GM23338 (cell line): ENCODE results near the gene SLC25A34. TPM values are rescaled to one million over a fixed set of nuclear protein-coding genes. Genes with fewer than 3 reads are reported as not detected.

Experiments used
- ATAC-seq: fragments of 200-7000 bp; cut with Tn5 transposase; 3 replicates; pipeline ENCODE4 v1.9.1; 2020
- DNase-seq: peaks from one replicate; pipeline ENCODE4 v3.0.0-alpha.2; 2015; ENCODE audit warnings: low spot score
- H2AFZ ChIP-seq: fragments of 200-600 bp; sonication (generic); 2 replicates; pipeline ENCODE4 v1.8.0; 2016; ENCODE audit warnings: antibody characterized with exemption, mild to moderate bottlenecking, moderate library complexity
- H3F3A ChIP-seq: fragments of 200-600 bp; sonication (generic); replicated peaks from 2 replicates; pipeline ENCODE4 v1.8.0; 2017; ENCODE audit warnings: antibody characterized with exemption, mixed run types, low read depth
- H3K27ac ChIP-seq: fragments of 200-600 bp; sonication (generic); 2 replicates; pipeline ENCODE4 v1.6.1; 2016; ENCODE audit warnings: low read depth
- H3K27me3 ChIP-seq: fragments of 200-600 bp; sonication (generic); 2 replicates; pipeline ENCODE4 v1.8.0; 2016; ENCODE audit warnings: mild to moderate bottlenecking, mixed run types, moderate library complexity; ENCODE audit not compliant: insufficient read depth
- H3K36me3 ChIP-seq: fragments of 200-600 bp; sonication (generic); 2 replicates; pipeline ENCODE4 v1.8.0; 2016; ENCODE audit warnings: mild to moderate bottlenecking; ENCODE audit not compliant: insufficient read depth
- H3K4me1 ChIP-seq: fragments of 200-600 bp; sonication (generic); 2 replicates; pipeline ENCODE4 v1.8.0; 2016; ENCODE audit warnings: mild to moderate bottlenecking, moderate library complexity; ENCODE audit not compliant: insufficient read depth
- H3K4me2 ChIP-seq: fragments of 200-600 bp; sonication (generic); 2 replicates; pipeline ENCODE4 v1.7.1; 2017; ENCODE audit warnings: mixed run types
- H3K4me3 ChIP-seq: fragments of 200-600 bp; sonication (generic); 2 replicates; pipeline ENCODE4 v1.6.1; 2016; ENCODE audit warnings: mixed run types
- H3K79me2 ChIP-seq: fragments of 200-600 bp; sonication (generic); replicated peaks from 2 replicates; pipeline ENCODE4 v1.8.0; 2017; ENCODE audit warnings: mild to moderate bottlenecking; ENCODE audit not compliant: insufficient read depth
- H3K9me2 ChIP-seq: fragments of 200-600 bp; sonication (generic); 2 replicates; pipeline ENCODE4 v1.8.0; 2017; ENCODE audit not compliant: insufficient read depth
- H4K20me1 ChIP-seq: fragments of 200-600 bp; sonication (generic); replicated peaks from 2 replicates; pipeline ENCODE4 v1.8.0; 2017; ENCODE audit warnings: mild to moderate bottlenecking; ENCODE audit not compliant: insufficient read depth
- H3K27ac Mint-ChIP-seq: 2 replicates; pipeline ENCODE4 v1.8.0; 2020; ENCODE audit warnings: inconsistent platforms, mild to moderate bottlenecking, moderate library complexity, mixed read lengths
- H3K27me3 Mint-ChIP-seq: 3 replicates; pipeline ENCODE4 v1.8.0; 2022; ENCODE audit warnings: low read depth, mild to moderate bottlenecking, moderate library complexity, mixed read lengths, inconsistent platforms; ENCODE audit not compliant: insufficient read depth, poor library complexity
- H3K36me3 Mint-ChIP-seq: 3 replicates; pipeline ENCODE4 v1.8.0; 2021; ENCODE audit warnings: low read depth, mild to moderate bottlenecking, inconsistent platforms, moderate library complexity, mixed read lengths
- H3K4me1 Mint-ChIP-seq: 3 replicates; pipeline ENCODE4 v1.8.0; 2020; ENCODE audit warnings: mild to moderate bottlenecking, inconsistent platforms, mixed read lengths
- H3K4me3 Mint-ChIP-seq: 3 replicates; pipeline ENCODE4 v1.8.0; 2021; ENCODE audit warnings: moderate library complexity, mild to moderate bottlenecking, inconsistent platforms, mixed read lengths
- H3K9me3 Mint-ChIP-seq: 3 replicates; pipeline ENCODE4 v1.8.0; 2020; ENCODE audit warnings: moderate library complexity, mild to moderate bottlenecking, inconsistent platforms, mixed read lengths
- CREB1 ChIP-seq: fragments of 250-450 bp; sonication (Bioruptor Pico); IDR thresholded peaks from 2 replicates; pipeline ENCODE4 v1.5.0; 2020; ENCODE audit warnings: low read depth, mild to moderate bottlenecking, moderate library complexity
- CTCF ChIP-seq, 2 experiments: fragments of 200-600 bp in 1 of 2; sonication (generic) in 1 of 2; conservative IDR thresholded peaks; 2 replicates each; pipeline versions ENCODE4 v1.5.1 to v1.6.1; 2016 to 2017; ENCODE audit warnings: antibody characterized with exemption in 2 of 2, low read depth in 2 of 2, mild to moderate bottlenecking in 2 of 2, moderate library complexity in 1 of 2
- ETS1 ChIP-seq: IDR thresholded peaks from 2 replicates; pipeline ENCODE4 v1.6.1; 2016; ENCODE audit warnings: antibody characterized with exemption
- EZH2 ChIP-seq: fragments of 200-600 bp; sonication (generic); IDR thresholded peaks from one replicate; pipeline ENCODE4 v1.8.0; 2017; ENCODE audit warnings: antibody characterized with exemption, mild to moderate bottlenecking, low read depth; ENCODE audit not compliant: unreplicated experiment
- JUNB ChIP-seq: IDR thresholded peaks from one replicate; pipeline ENCODE4 v1.6.1; 2016; ENCODE audit warnings: antibody characterized with exemption; ENCODE audit not compliant: unreplicated experiment
- NANOG ChIP-seq: IDR thresholded peaks from 2 replicates; pipeline ENCODE4 v1.6.1; 2016; ENCODE audit warnings: antibody characterized with exemption, borderline replicate concordance
- POLR2AphosphoS5 ChIP-seq: IDR thresholded peaks from 2 replicates; pipeline ENCODE4 v1.6.1; 2016; ENCODE audit warnings: antibody characterized with exemption, low read depth
- REST ChIP-seq: IDR thresholded peaks from one replicate; pipeline ENCODE4 v1.6.1; 2018; ENCODE audit warnings: antibody characterized with exemption; ENCODE audit not compliant: unreplicated experiment
- STAT1 ChIP-seq: IDR thresholded peaks from one replicate; pipeline ENCODE4 v1.6.1; 2016; ENCODE audit warnings: antibody characterized with exemption; ENCODE audit not compliant: unreplicated experiment
- ZNF114 ChIP-seq: fragments of 250-450 bp; sonication (Bioruptor Pico); IDR thresholded peaks from 2 replicates; pipeline ENCODE4 v1.5.0; 2020; ENCODE audit warnings: mild to moderate bottlenecking, moderate library complexity
- ZNF331 ChIP-seq: fragments of 250-450 bp; sonication (Bioruptor Pico); IDR thresholded peaks from 2 replicates; pipeline ENCODE4 v1.5.0; 2020; ENCODE audit warnings: low read depth, mild to moderate bottlenecking, moderate library complexity
- ZNF462 ChIP-seq: fragments of 250-450 bp; sonication (Bioruptor Pico); IDR thresholded peaks from 2 replicates; pipeline ENCODE4 v1.5.0; 2020; ENCODE audit warnings: mild to moderate bottlenecking, moderate library complexity
- polyA plus RNA-seq: library from polyadenylated mRNA; unstranded; fragments of >200 nt; fragmentation: Nextera tagmentation; extraction: Ambion mirVana; gene quantifications from 2 replicates; pipeline ENCODE4 v1.2.1, GENCODE V29; 2016
- total RNA-seq: library from RNA; depleted of rRNA; stranded (reverse); fragments of >200 nt; shearing (Covaris generic); gene quantifications from 2 replicates; pipeline ENCODE4 v1.2.3, GENCODE V29; 2014

SLC25A34 gene
- total and polyA plus RNA-seq, 2 experiments from 2014 or later, result 0.11 to 3.5 TPM

GRCh38 chr1:15788624-15789301 is 52.7 kb downstream of the SLC25A34 start:
- Mint-ChIP-seq H3K9me3 (no peaks in the 10 kb centered on the region; the same call in 2 of the 3 replicates), H3K4me1 (no peaks in the 10 kb centered on the region; the same call in 1 of the 3 replicates), H3K27me3 (peaks cover 13% of the 10 kb centered on the region), H3K4me3 (no peak overlapping the region), H3K36me3 (peaks cover 15% of the 10 kb centered on the region), H3K27ac (no peak overlapping the region)
- H4K20me1 ChIP-seq, result no peaks in the 10 kb centered on the region; the same call in none of the 2 replicates
- no peak overlapping the region for H3K4me2 ChIP-seq
- H3K79me2 ChIP-seq, result no peaks in the 10 kb centered on the region
- no peak for ATAC-seq
- no peak overlapping the region for H2AFZ ChIP-seq
- no peak for TF ChIP-seq NANOG
- TF ChIP-seq POLR2AphosphoS5, result no peak
- TF ChIP-seq ZNF331 (CRISPR knock-in tag), result no peak
- no peak for TF ChIP-seq CTCF (conservative IDR thresholded peaks at IDR 0.05; ENCODE audit: low read depth in 2 of 2)
- no peak for TF ChIP-seq REST
- TF ChIP-seq JUNB, result no peak
- TF ChIP-seq ZNF114 (CRISPR knock-in tag), result no peak
- no peak for TF ChIP-seq STAT1
- no peak for TF ChIP-seq CREB1 (CRISPR knock-in tag)
- no peak for TF ChIP-seq ZNF462 (CRISPR knock-in tag)
- no peak for TF ChIP-seq ETS1
- no peak for TF ChIP-seq EZH2
- H3K27ac ChIP-seq, result no peak overlapping the region
- H3K9me2 ChIP-seq, result no peaks in the 10 kb centered on the region
- no peak for DNase-seq
- H3K36me3 ChIP-seq, result peaks cover 7% of the 10 kb centered on the region; the same call in 1 of the 2 replicates
- 0 out of 2 replicates have a peak, but pooled peaks cover 10% of the 10 kb centered on the region for H3F3A ChIP-seq
- no peaks in the 10 kb centered on the region for H3K4me1 ChIP-seq
- H3K27me3 ChIP-seq, result no peaks in the 10 kb centered on the region
- no peak overlapping the region for H3K4me3 ChIP-seq
